GM15510 (cell line): ENCODE results near the gene FMNL3.

Experiments used
- POLR2A ChIP-seq: IDR thresholded peaks from 3 replicates; pipeline ENCODE4 v1.6.1; 2011; ENCODE audit warnings: borderline replicate concordance; ENCODE audit not compliant: insufficient read length; ENCODE audit errors: extremely low read depth

The FMNL3 gene

DNA sequence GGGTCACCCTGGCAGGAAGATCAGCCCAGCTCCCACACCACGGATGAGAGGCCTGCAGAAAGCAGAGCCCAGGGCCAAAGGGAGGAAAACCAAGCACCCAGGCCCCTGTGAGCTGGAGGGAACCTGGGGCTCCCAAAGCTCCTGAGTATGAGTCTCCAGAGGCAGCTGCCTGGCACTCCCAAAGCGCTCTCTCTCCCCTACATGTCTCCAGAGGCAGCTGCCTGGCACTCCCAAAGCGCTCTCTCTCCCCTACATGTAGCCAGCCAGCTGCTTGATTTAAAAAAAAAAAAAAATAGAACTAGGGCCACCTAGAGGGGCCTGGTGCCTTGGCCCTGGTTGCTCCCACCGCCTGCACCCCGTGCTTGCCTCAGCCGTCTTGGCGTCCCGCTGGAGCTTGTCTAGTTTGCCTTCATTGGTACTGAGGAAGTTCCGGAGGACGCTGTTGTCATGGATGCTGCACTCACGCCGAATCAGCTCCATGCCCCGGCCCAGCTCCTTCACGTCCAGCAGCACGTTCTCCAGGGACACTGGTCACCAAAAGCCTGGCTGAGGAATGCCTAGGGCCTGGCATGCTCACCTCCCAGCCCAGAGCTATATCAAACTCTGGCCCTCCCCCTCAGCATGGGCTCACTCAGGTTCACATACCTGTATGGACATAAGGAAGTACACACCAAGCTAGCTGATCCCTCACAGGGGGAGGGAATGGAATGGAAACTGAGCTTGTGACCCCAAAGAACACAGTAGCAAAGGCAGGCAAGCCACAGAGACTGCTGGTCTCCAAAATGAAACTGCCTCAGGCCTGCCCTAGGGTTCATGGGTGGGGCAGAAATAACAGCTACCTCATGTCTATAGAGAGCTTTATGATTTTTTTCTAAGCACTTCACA lies 59.1 kb downstream of the FMNL3 start:
- TF ChIP-seq POLR2A, result no peak

DNA sequence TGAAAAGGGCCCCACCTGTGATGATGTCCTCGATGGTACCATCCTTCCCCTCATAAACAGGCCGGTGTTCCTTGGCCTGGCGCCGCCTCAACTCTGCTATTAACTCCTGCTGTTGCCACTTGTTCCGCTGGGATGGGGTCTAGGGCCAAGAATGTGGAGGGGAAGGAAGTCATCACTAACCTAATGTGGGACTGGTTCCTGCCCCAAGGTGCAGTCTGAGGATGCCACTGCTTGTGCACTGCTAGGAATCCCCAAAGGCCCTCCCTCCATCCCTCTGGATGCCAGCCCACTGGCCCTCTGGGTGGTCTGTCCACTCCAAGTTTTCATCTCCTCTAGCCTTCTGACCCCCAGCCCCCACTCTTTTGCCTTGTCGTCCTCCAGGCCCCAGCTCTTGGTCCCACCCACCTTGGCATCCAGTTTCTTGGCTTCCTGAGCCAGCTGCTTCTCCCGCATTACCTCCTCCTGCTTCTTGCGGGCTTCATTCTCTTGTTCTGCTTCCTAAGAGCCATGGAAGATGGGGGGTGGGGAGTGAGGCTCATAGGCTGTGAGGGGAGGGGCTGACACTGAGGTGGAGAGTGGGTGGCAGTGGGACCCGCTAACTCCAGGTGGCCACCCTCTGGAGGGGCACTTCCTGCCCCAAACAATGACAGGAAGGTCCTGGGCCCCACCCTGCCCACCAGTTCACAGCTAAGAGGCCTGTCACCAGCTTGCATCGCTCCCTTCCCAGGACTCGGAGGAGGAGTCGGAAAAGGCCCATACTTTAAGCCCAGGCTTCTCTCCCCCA lies 60.1 kb downstream of the FMNL3 start:
- TF ChIP-seq POLR2A, result no peak

DNA sequence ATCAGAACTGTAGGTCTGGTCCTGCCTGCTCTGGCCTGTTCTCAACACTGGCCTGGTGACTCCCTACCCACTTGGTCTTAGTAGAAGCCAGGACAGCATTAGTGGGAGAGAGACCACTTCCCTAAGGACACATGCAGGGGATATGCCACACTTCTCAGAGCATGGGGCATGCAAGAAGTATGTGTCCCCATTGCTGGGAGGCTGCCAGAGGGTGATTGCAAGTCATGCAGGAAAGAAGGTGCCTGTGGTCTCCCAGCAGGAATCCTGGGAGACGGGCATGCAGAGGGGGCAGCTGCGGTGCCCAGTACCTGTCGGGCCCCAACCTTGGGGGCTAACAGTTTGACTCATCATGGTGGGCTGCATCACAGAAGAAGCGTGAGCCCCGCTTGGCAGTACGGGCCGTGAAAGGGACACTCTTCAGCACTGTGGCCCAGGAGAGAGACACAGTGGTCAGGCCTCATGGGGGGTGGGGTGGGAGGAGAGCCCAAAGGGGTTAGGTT lies 60.8 kb downstream of the FMNL3 start:
- no peak for TF ChIP-seq POLR2A

DNA sequence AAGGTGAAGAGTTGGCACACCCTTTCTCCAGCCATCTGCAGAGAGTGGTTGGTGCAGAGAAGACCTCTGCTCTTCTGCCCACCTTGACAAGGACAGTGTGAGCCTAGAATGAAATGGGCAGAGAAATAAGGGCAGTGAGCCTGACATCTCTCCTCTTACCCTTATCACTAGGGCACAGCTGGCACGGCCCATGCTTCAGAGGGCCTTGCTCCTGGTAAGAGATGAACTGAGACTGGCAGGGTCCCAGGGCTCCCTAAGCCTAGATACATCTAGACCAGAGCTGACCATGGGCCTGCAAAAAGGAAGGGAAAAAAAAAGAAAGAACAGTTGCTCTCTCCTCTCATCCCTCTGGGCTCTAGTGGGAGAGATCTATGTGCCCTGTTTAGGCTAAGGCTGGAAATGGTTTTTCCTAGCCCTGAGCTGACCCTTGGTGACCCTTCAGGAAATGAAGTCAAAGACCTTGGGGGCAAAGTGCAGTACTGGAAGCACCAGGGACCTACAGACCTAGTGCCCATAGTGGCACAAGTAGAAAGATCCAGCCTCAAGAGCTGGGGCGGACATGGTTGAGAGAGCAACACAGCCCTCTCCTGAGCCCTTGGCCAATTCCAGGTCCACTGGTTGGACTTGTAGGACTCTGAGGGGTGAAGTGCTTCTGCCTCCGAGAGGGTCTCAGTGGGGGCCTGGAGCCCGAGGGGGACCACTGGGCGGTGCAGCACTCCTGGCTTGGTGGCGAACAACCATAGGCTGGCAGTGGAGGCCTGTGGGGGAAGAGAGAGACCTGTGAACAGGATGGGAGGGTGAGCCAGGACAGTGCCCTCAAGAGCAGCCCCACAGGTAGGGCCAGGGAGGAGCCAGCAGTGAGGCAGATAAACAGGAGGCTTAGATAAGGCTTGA lies 61.8 kb downstream of the FMNL3 start:
- TF ChIP-seq POLR2A, result no peak

DNA sequence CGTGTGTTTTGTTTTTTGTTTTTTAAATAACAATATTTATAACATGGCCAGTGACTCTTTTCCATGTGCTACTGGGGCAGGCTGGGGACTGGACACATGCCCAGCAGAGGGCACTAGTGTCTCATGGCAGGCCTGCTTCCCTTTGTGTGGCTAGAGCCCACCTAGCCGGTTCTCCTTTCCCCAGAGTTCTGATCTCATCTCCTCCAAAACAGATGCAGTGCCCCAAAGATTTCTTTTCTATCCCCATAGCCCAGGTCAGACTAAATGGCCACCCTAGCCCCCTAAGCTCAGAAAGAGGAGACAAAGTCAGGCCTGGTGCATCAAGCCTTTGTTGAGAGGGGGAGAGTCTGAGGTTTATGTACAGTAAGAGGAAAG lies 62.6 kb downstream of the FMNL3 start:
- no peak for TF ChIP-seq POLR2A

GRCh38 chr12:49643961-49644619 lies 63.1 kb downstream of the FMNL3 start:
- TF ChIP-seq POLR2A, result no peak

- no peak for TF ChIP-seq POLR2A
Observed at GRCh38 chr12:49643135-49643534, 64.1 kb downstream of the FMNL3 start.

GRCh38 chr12:49642370-49642802 lies 64.8 kb downstream of the FMNL3 start:
- no peak for TF ChIP-seq POLR2A

GRCh38 chr12:49641748-49642369 lies 65.3 kb downstream of the FMNL3 start:
- TF ChIP-seq POLR2A, result no peak

GRCh38 chr12:49636979-49637755 lies 70.0 kb downstream of the FMNL3 start:
- TF ChIP-seq POLR2A, result no peak

DNA sequence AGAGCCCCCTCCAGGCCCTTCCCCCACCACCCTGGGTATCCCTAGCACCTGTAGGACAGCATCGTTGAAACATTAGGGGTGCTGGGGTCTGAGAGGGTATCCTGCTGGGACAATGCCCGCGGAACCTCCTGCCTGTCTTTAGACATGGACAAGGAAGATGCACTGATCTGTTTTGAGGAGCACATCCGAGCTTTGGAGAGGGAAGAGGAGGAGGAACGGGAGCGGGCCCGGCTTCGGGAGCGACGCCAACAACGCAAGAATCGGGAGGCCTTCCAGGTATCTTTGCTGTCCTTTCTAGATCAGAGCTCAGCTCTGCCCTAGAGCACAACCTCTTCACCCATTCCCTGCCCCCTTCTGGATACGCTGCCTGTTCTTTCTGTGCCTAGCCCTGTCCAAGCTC lies 70.6 kb downstream of the FMNL3 start:
- no peak for TF ChIP-seq POLR2A

GRCh38 chr12:49635656-49636055 lies 71.5 kb downstream of the FMNL3 start:
- no peak for TF ChIP-seq POLR2A

DNA sequence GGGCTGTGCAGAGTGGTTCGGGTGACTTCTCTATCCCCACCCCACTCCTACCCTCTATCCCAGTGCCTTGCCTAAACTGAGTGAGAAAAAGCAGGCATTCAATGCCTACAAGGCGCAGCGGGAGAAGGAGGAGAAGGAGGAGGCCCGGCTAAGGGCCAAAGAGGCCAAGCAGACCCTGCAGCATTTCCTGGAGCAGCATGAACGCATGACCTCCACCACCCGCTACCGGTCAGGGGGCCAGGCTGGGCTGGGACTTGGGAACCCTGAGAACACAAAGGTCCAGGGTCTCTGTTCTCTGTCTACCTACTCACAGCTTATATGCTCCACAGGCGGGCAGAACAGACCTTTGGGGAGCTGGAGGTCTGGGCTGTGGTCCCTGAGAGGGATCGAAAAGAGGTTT lies 72.2 kb downstream of the FMNL3 start:
- no peak for TF ChIP-seq POLR2A
